K562 (cell line): ENCODE data around the gene KIF18B. TPM values are rescaled to one million over a fixed set of nuclear protein-coding genes. Genes with fewer than 3 reads are reported as not detected.

ENCODE experiments used
- BRD9 ChIP-seq: fragments of 450-650 bp; IDR thresholded peaks from 2 replicates; pipeline ENCODE4 v1.6.1; 2018; ENCODE audit warnings: low read depth; ENCODE audit not compliant: partially characterized antibody
- CHCHD3 ChIP-seq: fragments of 250-450 bp; sonication (Bioruptor Pico); IDR thresholded peaks from 2 replicates; pipeline ENCODE4 v2.1.2; 2022; ENCODE audit warnings: mild to moderate bottlenecking
- HDAC8 ChIP-seq: fragments of 450-650 bp; IDR thresholded peaks from 2 replicates; pipeline ENCODE4 v1.6.1; 2016; ENCODE audit warnings: mild to moderate bottlenecking, missing genetic modification characterization, moderate library complexity, missing compliant biosample characterization
- KAT2B ChIP-seq: IDR thresholded peaks from one replicate; pipeline ENCODE4 v1.6.1; 2012; ENCODE audit warnings: low read depth, mild to moderate bottlenecking, control low read depth, inconsistent platforms, low read length, moderate library complexity
- KAT8 ChIP-seq: fragments of 450-650 bp; IDR thresholded peaks from 2 replicates; pipeline ENCODE4 v1.6.1; 2016; ENCODE audit warnings: low read depth, mild to moderate bottlenecking
- POLR2AphosphoS5 ChIP-seq: IDR thresholded peaks from 2 replicates; pipeline ENCODE4 v1.6.1; 2011; ENCODE audit warnings: mild to moderate bottlenecking, low read depth, low read length, moderate library complexity; ENCODE audit not compliant: control insufficient read depth, insufficient read depth
- SLC30A9 ChIP-seq: fragments of 250-450 bp; sonication (Bioruptor Pico); IDR thresholded peaks from 2 replicates; pipeline ENCODE4 v1.8.0; 2022; ENCODE audit warnings: mild to moderate bottlenecking, moderate library complexity
- ZBTB17 ChIP-seq: fragments of 450-650 bp; formaldehyde crosslinking; IDR thresholded peaks from 2 replicates; pipeline ENCODE4 v1.4.0; 2020; ENCODE audit warnings: mild to moderate bottlenecking
- ZC3H8 ChIP-seq: fragments of 450-650 bp; IDR thresholded peaks from 2 replicates; pipeline ENCODE4 v1.6.1; 2017
- ZNF584 ChIP-seq: fragments of 200-800 bp; sonication (Bioruptor generic); IDR thresholded peaks from 2 replicates; pipeline ENCODE4 v1.6.1; 2016; ENCODE audit warnings: low read depth, mild to moderate bottlenecking, missing genetic modification characterization, missing compliant biosample characterization
- polyA plus RNA-seq, 8 experiments: library from polyadenylated mRNA; depleted of rRNA in 4 of 8; stranded (reverse) in 5 of 8; unstranded in 3 of 8; fragments of >200 nt; fragmentation: Nextera tagmentation in 2 of 8; fragmentation: Illumina TruSeq in 1 of 8; extraction: Ambion mirVana in 2 of 8; extraction: Trizol in 1 of 8; gene quantifications; 2 replicates each; pipeline versions ENCODE4 v1.2.1 to v1.2.3, GENCODE V29; 2011 to 2014; ENCODE audit warnings: inconsistent platforms in 1 of 8, missing spikeins in 1 of 8
- total RNA-seq, 7 experiments: library from RNA; depleted of rRNA in 6 of 7; stranded (reverse); fragments of >200 nt in 6 of 7; fragmentation: Illumina TruSeq in 2 of 7; extraction: Trizol in 2 of 7; gene quantifications; 2 replicates each; pipeline versions ENCODE4 v1.2.1 to v1.2.3, GENCODE V29; 2011 to 2021; ENCODE audit warnings: low replicate concordance in 1 of 7
- TF ChIP-seq, protein P1 (sequence below): fragments of 450-650 bp; IDR thresholded peaks from 2 replicates; pipeline ENCODE4 v1.6.1; 2018; ENCODE audit not compliant: partially characterized antibody
- TF ChIP-seq, protein P2 (sequence below): fragments of 250-450 bp; sonication (Bioruptor Pico); IDR thresholded peaks from 2 replicates; pipeline ENCODE4 v1.5.0; 2021
- TF ChIP-seq, protein P3 (sequence below): sonication (generic); formaldehyde crosslinking; IDR thresholded peaks from 2 replicates; pipeline ENCODE4 v1.8.0; 2022; ENCODE audit warnings: missing genetic modification reagents, mild to moderate bottlenecking, borderline replicate concordance
- TF ChIP-seq, protein P4 (sequence below): sonication (generic); formaldehyde crosslinking; IDR thresholded peaks from 2 replicates; pipeline ENCODE4 v1.8.0; 2022; ENCODE audit warnings: mild to moderate bottlenecking, missing genetic modification reagents, borderline replicate concordance
- TF ChIP-seq, protein P5 (sequence below): fragments of 250-450 bp; sonication (Bioruptor Pico); IDR thresholded peaks from 2 replicates; pipeline ENCODE4 v1.8.0; 2021; ENCODE audit warnings: borderline replicate concordance, mild to moderate bottlenecking, moderate library complexity; ENCODE audit not compliant: poor library complexity, severe bottlenecking
- TF ChIP-seq, protein P6 (sequence below), 2 experiments: fragments of 450-650 bp; conservative IDR thresholded peaks; 2 replicates each; pipeline ENCODE4 v1.6.1; 2017; ENCODE audit warnings: mild to moderate bottlenecking in 2 of 2, moderate library complexity in 2 of 2

The KIF18B gene
- total and polyA plus RNA-seq, 9 of the 15 experiments (the other 6 are each of a cell fraction or from before 2014, with no cell fraction given) = 2.0 to 42.8 (median 13.2) TPM

DNA sequence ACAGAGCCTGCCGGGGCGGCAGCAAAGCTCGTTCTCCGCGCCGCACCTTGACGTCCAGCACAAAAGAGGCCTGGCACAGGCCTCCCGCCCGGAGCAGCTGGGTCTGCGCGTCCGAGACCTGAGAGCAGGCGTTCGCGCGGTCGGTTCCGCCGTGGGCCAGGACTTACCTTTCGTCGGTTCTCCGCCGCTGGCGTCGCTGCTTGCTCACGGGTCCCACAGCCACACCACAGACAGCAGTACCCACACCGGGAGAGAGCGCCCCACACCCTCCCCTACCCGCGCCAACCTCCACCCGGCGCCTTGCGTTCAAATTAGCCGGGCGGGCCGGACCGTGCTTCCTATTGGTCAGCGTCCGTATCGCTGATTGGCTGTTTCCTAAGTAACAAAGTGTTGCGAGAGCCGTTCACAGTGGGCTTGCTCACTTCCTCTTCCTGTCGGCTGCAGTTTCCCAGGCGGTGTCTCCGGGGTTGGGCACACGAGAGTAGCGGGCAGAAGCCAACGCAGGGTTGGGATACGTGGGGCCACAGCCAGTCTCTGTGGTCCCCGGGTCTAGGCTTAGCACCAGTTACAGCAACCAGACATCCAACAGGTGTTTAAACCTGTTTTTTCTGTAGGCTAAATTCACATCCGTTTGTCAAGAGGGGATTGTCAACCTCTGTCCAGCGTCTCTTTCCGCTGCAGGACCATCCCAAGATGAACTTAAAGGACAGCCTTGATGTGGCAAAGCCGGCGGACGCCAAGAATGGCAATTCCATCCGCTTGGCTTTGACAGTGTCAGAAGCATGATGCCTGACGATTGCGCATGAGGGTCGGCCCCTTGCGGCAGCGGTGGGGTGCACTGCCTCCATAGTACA is at the start of gene KIF18B (continued):
- TF ChIP-seq, protein P1, sequence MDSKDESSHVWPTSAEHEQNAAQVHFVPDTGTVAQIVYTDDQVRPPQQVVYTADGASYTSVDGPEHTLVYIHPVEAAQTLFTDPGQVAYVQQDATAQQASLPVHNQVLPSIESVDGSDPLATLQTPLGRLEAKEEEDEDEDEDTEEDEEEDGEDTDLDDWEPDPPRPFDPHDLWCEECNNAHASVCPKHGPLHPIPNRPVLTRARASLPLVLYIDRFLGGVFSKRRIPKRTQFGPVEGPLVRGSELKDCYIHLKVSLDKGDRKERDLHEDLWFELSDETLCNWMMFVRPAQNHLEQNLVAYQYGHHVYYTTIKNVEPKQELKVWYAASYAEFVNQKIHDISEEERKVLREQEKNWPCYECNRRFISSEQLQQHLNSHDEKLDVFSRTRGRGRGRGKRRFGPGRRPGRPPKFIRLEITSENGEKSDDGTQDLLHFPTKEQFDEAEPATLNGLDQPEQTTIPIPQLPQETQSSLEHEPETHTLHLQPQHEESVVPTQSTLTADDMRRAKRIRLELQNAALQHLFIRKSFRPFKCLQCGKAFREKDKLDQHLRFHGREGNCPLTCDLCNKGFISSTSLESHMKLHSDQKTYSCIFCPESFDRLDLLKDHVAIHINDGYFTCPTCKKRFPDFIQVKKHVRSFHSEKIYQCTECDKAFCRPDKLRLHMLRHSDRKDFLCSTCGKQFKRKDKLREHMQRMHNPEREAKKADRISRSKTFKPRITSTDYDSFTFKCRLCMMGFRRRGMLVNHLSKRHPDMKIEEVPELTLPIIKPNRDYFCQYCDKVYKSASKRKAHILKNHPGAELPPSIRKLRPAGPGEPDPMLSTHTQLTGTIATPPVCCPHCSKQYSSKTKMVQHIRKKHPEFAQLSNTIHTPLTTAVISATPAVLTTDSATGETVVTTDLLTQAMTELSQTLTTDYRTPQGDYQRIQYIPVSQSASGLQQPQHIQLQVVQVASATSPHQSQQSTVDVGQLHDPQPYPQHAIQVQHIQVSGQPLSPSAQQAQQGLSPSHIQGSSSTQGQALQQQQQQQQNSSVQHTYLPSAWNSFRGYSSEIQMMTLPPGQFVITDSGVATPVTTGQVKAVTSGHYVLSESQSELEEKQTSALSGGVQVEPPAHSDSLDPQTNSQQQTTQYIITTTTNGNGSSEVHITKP = peak; percentile 33
- TF ChIP-seq CHCHD3 (CRISPR knock-in tag) (no peak), SLC30A9 (no peak), ZC3H8 (no peak), ZNF584 (CRISPR knock-in tag) (no peak), ZBTB17 (0 out of 2 replicates have a peak, but pooled peaks have one; percentile 47), KAT2B (no peak), HDAC8 (tag) (no peak), BRD9 (no peak), POLR2AphosphoS5 (peak; percentile 89), KAT8 (no peak)
- TF ChIP-seq, protein P2, sequence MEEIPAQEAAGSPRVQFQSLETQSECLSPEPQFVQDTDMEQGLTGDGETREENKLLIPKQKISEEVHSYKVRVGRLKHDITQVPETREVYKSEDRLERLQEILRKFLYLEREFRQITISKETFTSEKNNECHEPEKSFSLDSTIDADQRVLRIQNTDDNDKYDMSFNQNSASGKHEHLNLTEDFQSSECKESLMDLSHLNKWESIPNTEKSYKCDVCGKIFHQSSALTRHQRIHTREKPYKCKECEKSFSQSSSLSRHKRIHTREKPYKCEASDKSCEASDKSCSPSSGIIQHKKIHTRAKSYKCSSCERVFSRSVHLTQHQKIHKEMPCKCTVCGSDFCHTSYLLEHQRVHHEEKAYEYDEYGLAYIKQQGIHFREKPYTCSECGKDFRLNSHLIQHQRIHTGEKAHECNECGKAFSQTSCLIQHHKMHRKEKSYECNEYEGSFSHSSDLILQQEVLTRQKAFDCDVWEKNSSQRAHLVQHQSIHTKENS (CRISPR knock-in tag) = no peak
- TF ChIP-seq, protein P3, sequence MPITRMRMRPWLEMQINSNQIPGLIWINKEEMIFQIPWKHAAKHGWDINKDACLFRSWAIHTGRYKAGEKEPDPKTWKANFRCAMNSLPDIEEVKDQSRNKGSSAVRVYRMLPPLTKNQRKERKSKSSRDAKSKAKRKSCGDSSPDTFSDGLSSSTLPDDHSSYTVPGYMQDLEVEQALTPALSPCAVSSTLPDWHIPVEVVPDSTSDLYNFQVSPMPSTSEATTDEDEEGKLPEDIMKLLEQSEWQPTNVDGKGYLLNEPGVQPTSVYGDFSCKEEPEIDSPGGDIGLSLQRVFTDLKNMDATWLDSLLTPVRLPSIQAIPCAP (CRISPR knock-in tag) = peak; percentile 75; the same call in 1 of the 2 replicates
- TF ChIP-seq, protein P4, sequence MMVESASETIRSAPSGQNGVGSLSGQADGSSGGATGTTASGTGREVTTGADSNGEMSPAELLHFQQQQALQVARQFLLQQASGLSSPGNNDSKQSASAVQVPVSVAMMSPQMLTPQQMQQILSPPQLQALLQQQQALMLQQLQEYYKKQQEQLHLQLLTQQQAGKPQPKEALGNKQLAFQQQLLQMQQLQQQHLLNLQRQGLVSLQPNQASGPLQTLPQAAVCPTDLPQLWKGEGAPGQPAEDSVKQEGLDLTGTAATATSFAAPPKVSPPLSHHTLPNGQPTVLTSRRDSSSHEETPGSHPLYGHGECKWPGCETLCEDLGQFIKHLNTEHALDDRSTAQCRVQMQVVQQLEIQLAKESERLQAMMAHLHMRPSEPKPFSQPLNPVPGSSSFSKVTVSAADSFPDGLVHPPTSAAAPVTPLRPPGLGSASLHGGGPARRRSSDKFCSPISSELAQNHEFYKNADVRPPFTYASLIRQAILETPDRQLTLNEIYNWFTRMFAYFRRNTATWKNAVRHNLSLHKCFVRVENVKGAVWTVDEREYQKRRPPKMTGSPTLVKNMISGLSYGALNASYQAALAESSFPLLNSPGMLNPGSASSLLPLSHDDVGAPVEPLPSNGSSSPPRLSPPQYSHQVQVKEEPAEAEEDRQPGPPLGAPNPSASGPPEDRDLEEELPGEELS = peak; percentile 82; the same call in 1 of the 2 replicates
- TF ChIP-seq, protein P5, sequence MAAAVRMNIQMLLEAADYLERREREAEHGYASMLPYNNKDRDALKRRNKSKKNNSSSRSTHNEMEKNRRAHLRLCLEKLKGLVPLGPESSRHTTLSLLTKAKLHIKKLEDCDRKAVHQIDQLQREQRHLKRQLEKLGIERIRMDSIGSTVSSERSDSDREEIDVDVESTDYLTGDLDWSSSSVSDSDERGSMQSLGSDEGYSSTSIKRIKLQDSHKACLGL (CRISPR knock-in tag) = no peak
- TF ChIP-seq, protein P6, sequence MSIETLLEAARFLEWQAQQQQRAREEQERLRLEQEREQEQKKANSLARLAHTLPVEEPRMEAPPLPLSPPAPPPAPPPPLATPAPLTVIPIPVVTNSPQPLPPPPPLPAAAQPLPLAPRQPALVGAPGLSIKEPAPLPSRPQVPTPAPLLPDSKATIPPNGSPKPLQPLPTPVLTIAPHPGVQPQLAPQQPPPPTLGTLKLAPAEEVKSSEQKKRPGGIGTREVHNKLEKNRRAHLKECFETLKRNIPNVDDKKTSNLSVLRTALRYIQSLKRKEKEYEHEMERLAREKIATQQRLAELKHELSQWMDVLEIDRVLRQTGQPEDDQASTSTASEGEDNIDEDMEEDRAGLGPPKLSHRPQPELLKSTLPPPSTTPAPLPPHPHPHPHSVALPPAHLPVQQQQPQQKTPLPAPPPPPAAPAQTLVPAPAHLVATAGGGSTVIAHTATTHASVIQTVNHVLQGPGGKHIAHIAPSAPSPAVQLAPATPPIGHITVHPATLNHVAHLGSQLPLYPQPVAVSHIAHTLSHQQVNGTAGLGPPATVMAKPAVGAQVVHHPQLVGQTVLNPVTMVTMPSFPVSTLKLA (conservative IDR thresholded peaks at IDR 0.05) = peak; percentile 67 to 84; a peak in 3 of 4 replicates
